ENCODE results near the gene GPS2.

Gene GPS2

DNA sequence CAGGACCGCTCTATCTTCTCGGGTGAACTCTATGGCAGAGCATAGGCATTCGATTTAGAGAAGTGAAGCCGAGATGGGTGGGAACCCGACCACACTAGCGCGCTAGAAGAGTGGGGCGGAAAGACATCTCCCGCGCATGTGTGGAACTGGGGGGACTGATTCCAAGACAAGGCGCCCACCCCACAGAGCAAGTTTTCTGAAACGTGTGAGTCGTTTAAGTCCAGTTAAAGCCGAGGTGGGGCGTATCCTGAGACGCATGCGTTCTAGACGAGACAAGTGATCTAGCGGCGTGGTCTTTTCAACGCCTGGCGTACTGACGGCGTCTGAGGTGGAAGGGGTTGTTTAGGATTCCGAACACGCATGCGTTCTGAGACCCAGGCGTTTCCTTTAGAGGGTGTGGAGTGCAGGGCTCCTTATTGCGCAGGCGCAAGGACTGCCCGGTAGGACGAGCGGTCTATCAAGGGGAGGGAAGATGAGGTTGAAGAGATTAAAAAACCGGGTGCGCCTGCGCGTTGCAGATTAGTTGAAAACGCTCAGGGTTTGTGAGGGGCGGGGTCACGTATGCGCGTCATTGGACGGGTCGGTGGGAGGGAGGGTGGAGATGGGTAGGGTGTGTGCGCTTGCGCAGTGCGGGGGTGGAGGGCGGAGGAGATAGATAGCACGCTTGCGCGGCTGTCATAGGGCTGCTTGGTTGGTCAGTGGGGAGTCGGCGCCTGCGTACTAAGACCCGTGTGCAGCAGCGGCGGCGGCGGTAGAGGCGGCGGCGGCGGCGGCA lies 8.1 kb downstream of the GPS2 start, which contains the start of gene EIF5A:
Gene EIF5A, plus strand, starts transcription at position 718 of the 775 bp plus-strand sequence. CDS start 2,008 bp downstream, outside the sequence.
- peak within 1 kb of the TSS; percentile 94 for H4K91ac ChIP-seq (ENCODE audit: low read depth, low read length)
- H3K4ac ChIP-seq (ENCODE audit: low read depth, low read length): peak within 1 kb of the TSS; percentile 80
- H3K9me3 ChIP-seq (ENCODE audit: insufficient read depth, low read depth, low read length): no peaks in the 10 kb centered on the region
- peak within 1 kb of the TSS; percentile 99 for H3K4me3 ChIP-seq (ENCODE audit: low read depth, low read length)
- H3K4me2 ChIP-seq (ENCODE audit: low read length): peak within 1 kb of the TSS; percentile 97
- H2BK5ac ChIP-seq (ENCODE audit: low read depth, low read length, poor library complexity): peak within 1 kb of the TSS; percentile 95
- H2BK12ac ChIP-seq (ENCODE audit: low read length): no peak within 1 kb of the TSS
- peak within 1 kb of the TSS; percentile 97 for H3K14ac ChIP-seq (ENCODE audit: low read length)
- H3K79me1 ChIP-seq (ENCODE audit: low read length): peaks cover 16% of the 10 kb centered on the region
- H3K27ac ChIP-seq (ENCODE audit: low read depth, low read length): peak within 1 kb of the TSS; percentile 90
- WGBS (ENCODE audit: extremely low coverage, insufficient coverage, insufficient read length): no CpG with 5 or more reads among the region's 64 CpGs
- peaks cover 18 to 24% of the 10 kb centered on the region in 2 experiments for H3K36me3 ChIP-seq (ENCODE audit: control insufficient read depth in 1 of 2, insufficient read depth in 2 of 2, low read length in 2 of 2)
- peaks cover 22% of the 10 kb centered on the region for H3K79me2 ChIP-seq (ENCODE audit: control insufficient read depth, insufficient read depth, low read length, poor library complexity)
- H4K8ac ChIP-seq (ENCODE audit: low read depth, low read length): peak within 1 kb of the TSS; percentile 96
- DNase-seq: peak; percentile 100
- H2AFZ ChIP-seq (ENCODE audit: insufficient read depth, low read length, poor library complexity): peak within 1 kb of the TSS; percentile 89
- peak within 1 kb of the TSS; percentile 82 for H2BK120ac ChIP-seq (ENCODE audit: insufficient read depth, low read length, poor library complexity)
- no peak within 1 kb of the TSS for H3K23ac ChIP-seq (ENCODE audit: low read length)
- H3K18ac ChIP-seq (ENCODE audit: low read length): peak within 1 kb of the TSS; percentile 98
- peak within 1 kb of the TSS; percentile 99 for H3K9ac ChIP-seq (ENCODE audit: low read length)
- H3K4me1 ChIP-seq (ENCODE audit: control insufficient read depth in 1 of 2, insufficient read depth in 2 of 2, low read length in 2 of 2): peaks cover 4% of the 10 kb centered on the region in 2 experiments
- peak within 1 kb of the TSS; percentile 93 for H4K12ac ChIP-seq (ENCODE audit: low read depth, low read length)
- H2AK5ac ChIP-seq (ENCODE audit: low read length): peak within 1 kb of the TSS; percentile 98
- no peaks in the 10 kb centered on the region for H3K27me3 ChIP-seq (ENCODE audit: insufficient read depth, low read length)

DNA sequence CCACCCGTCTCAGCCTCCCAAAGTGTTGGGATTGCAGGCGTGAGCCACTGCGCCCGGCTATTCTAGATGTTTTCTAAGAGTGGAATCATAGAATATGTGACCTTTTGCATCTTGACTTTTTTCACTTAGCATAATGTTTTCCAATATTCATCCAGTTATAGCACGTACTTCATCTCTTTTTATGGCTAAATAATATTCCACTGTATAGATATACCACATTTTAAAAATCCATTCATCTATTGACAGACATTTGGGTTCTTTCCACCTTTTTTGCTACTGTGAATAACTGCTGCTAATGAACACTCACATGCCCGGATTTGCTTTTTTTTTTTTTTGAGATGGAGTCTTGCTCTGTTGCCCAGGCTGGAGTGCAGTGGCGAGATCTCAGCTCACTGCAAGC lies 11.0 kb downstream of the GPS2 start:
- no peak overlapping the region for H3K27ac ChIP-seq (ENCODE audit: low read depth, low read length)
- peaks cover 3 to 4% of the 10 kb centered on the region in 2 experiments for H3K4me1 ChIP-seq (ENCODE audit: control insufficient read depth in 1 of 2, insufficient read depth in 2 of 2, low read length in 2 of 2)
- H3K18ac ChIP-seq (ENCODE audit: low read length): no peak overlapping the region
- H3K36me3 ChIP-seq (ENCODE audit: control insufficient read depth in 1 of 2, insufficient read depth in 2 of 2, low read length in 2 of 2): no peaks in the 10 kb centered on the region
- H2BK5ac ChIP-seq (ENCODE audit: low read depth, low read length, poor library complexity): no peak overlapping the region
- no peaks in the 10 kb centered on the region for H3K9me3 ChIP-seq (ENCODE audit: insufficient read depth, low read depth, low read length)
- H3K4ac ChIP-seq (ENCODE audit: low read depth, low read length): no peak overlapping the region
- WGBS (ENCODE audit: extremely low coverage, insufficient coverage, insufficient read length): no CpG with 5 or more reads among the region's 7 CpGs
- H2AFZ ChIP-seq (ENCODE audit: insufficient read depth, low read length, poor library complexity): no peak overlapping the region
- H3K4me3 ChIP-seq (ENCODE audit: low read depth, low read length): no peak overlapping the region
- no peaks in the 10 kb centered on the region for H3K27me3 ChIP-seq (ENCODE audit: insufficient read depth, low read length)
- H2AK5ac ChIP-seq (ENCODE audit: low read length): no peak overlapping the region
- H2BK12ac ChIP-seq (ENCODE audit: low read length): no peak overlapping the region
- peaks cover 17% of the 10 kb centered on the region for H3K79me2 ChIP-seq (ENCODE audit: control insufficient read depth, insufficient read depth, low read length, poor library complexity)
- no peak for DNase-seq
- no peak overlapping the region for H4K12ac ChIP-seq (ENCODE audit: low read depth, low read length)
- no peak overlapping the region for H3K9ac ChIP-seq (ENCODE audit: low read length)
- no peak overlapping the region for H3K23ac ChIP-seq (ENCODE audit: low read length)
- no peak overlapping the region for H2BK120ac ChIP-seq (ENCODE audit: insufficient read depth, low read length, poor library complexity)
- H3K4me2 ChIP-seq (ENCODE audit: low read length): no peak overlapping the region
- no peak overlapping the region for H4K8ac ChIP-seq (ENCODE audit: low read depth, low read length)
- H3K14ac ChIP-seq (ENCODE audit: low read length): no peak overlapping the region
- H3K79me1 ChIP-seq (ENCODE audit: low read length): peaks cover 16% of the 10 kb centered on the region
- no peak overlapping the region for H4K91ac ChIP-seq (ENCODE audit: low read depth, low read length)

DNA sequence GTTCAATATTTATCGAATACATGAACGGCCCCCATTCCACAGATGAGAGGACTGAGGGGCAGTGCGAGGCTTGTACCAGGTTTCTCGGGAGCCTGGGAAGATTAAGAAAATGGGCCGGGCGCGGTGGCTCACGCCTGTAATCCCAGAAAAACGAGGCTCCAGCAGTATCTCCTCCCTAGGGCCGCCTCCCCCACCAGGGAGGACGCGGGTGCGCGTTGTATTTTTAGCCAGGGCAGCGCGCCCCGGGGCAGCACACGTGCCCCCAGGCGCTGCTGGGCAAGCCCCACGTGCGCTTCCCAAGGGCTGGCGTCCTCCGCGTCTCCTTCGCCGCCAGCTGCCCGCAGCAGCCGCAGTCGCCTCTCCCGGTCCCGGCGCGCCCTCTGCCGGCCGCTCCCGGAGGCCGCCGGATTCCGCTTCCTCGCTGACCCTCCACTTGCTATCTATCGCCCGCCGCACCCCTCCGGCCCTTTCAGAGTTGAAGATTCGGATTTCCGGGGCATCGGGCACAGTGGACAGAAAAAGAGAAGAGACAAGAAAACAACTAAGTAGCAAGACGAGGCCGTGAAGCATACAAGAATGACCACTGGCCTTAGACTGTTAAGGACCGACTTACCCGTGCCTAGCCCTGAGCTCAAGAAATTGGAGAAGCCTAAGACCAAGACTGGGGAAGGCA lies 18.8 kb downstream of the GPS2 start:
- H3K79me1 ChIP-seq (ENCODE audit: low read length): no peaks in the 10 kb centered on the region
- no peak overlapping the region for H4K8ac ChIP-seq (ENCODE audit: low read depth, low read length)
- H3K23ac ChIP-seq (ENCODE audit: low read length): peak overlapping the region; percentile 29
- no peak overlapping the region for H2AFZ ChIP-seq (ENCODE audit: insufficient read depth, low read length, poor library complexity)
- H4K91ac ChIP-seq (ENCODE audit: low read depth, low read length): no peak overlapping the region
- H3K4me2 ChIP-seq (ENCODE audit: low read length): peak overlapping the region; percentile 45
- H2BK120ac ChIP-seq (ENCODE audit: insufficient read depth, low read length, poor library complexity): no peak overlapping the region
- no peak overlapping the region for H3K9ac ChIP-seq (ENCODE audit: low read length)
- H3K4me1 ChIP-seq (ENCODE audit: control insufficient read depth in 1 of 2, insufficient read depth in 2 of 2, low read length in 2 of 2): peaks cover 4 to 8% of the 10 kb centered on the region in 2 experiments
- H3K9me3 ChIP-seq (ENCODE audit: insufficient read depth, low read depth, low read length): peaks cover 5% of the 10 kb centered on the region
- no peak overlapping the region for H3K14ac ChIP-seq (ENCODE audit: low read length)
- H2AK5ac ChIP-seq (ENCODE audit: low read length): no peak overlapping the region
- H3K27me3 ChIP-seq (ENCODE audit: insufficient read depth, low read length): peaks cover 21% of the 10 kb centered on the region
- no peak overlapping the region for H3K18ac ChIP-seq (ENCODE audit: low read length)
- no peak overlapping the region for H2BK5ac ChIP-seq (ENCODE audit: low read depth, low read length, poor library complexity)
- H3K4ac ChIP-seq (ENCODE audit: low read depth, low read length): no peak overlapping the region
- no peak overlapping the region for H2BK12ac ChIP-seq (ENCODE audit: low read length)
- H3K27ac ChIP-seq (ENCODE audit: low read depth, low read length): no peak overlapping the region
- no peak overlapping the region for H4K12ac ChIP-seq (ENCODE audit: low read depth, low read length)
- no peaks in the 10 kb centered on the region for H3K79me2 ChIP-seq (ENCODE audit: control insufficient read depth, insufficient read depth, low read length, poor library complexity)
- H3K36me3 ChIP-seq (ENCODE audit: control insufficient read depth in 1 of 2, insufficient read depth in 2 of 2, low read length in 2 of 2): no peaks in the 10 kb centered on the region
- H3K4me3 ChIP-seq (ENCODE audit: low read depth, low read length): no peak overlapping the region
- no CpG with 5 or more reads among the region's 51 CpGs for WGBS (ENCODE audit: extremely low coverage, insufficient coverage, insufficient read length)
- DNase-seq: peak; percentile 88 to 94

DNA sequence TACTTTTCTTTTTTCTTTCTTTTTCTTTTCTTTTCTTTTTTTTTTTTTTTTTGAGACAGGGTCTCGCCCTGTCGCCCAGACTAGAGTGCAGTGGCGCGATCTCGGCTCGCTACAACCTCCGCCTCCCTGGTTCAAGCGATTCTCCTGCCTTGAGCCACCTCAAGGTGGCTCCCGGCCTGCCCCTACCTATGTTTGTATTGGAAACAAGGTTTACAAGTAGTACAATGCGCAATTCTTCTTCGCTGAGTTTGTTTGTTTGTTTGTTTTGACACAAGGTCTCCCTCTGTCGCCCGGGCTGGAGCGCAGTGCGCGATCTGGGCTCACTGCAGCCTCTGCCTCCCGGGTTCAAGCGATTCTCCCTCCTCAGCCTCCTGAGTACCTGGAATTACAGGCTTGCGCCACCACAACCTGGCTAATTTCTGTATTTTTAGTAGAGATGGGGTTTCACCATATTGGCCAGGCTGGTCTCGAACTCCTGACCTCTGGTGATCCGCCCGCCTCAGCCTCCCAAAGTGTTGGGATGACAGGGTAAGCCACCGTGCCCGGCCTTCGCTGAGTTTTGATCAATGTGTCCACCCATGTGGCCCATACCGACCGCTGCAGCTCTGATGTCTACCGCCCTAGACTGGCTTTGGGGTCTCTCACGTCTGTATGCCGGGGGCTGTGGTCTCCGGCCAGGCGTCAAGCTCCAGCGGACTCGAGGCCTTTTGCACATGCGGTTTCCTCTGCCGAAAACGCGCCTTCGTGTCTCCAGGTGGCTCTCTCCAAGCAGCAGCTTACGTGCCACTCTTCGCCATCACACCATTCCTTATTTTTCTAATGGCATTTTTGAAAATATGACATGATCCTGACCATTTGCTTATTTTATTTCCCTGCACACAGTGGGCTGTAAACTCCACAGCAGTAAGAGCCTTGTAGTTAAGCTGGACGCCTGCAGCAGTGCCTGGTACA lies 19.7 kb downstream of the GPS2 start:
- H4K8ac ChIP-seq (ENCODE audit: low read depth, low read length): no peak overlapping the region
- H2AK5ac ChIP-seq (ENCODE audit: low read length): no peak overlapping the region
- no peaks in the 10 kb centered on the region for H3K79me1 ChIP-seq (ENCODE audit: low read length)
- H4K91ac ChIP-seq (ENCODE audit: low read depth, low read length): no peak overlapping the region
- peaks cover 4 to 8% of the 10 kb centered on the region in 2 experiments for H3K4me1 ChIP-seq (ENCODE audit: control insufficient read depth in 1 of 2, insufficient read depth in 2 of 2, low read length in 2 of 2)
- H3K36me3 ChIP-seq (ENCODE audit: control insufficient read depth in 1 of 2, insufficient read depth in 2 of 2, low read length in 2 of 2): no peaks in the 10 kb centered on the region
- no peak overlapping the region for H2BK120ac ChIP-seq (ENCODE audit: insufficient read depth, low read length, poor library complexity)
- no peak overlapping the region for H2BK12ac ChIP-seq (ENCODE audit: low read length)
- H2AFZ ChIP-seq (ENCODE audit: insufficient read depth, low read length, poor library complexity): no peak overlapping the region
- H2BK5ac ChIP-seq (ENCODE audit: low read depth, low read length, poor library complexity): no peak overlapping the region
- no CpG with 5 or more reads among the region's 42 CpGs for WGBS (ENCODE audit: extremely low coverage, insufficient coverage, insufficient read length)
- H3K14ac ChIP-seq (ENCODE audit: low read length): no peak overlapping the region
- no peak overlapping the region for H4K12ac ChIP-seq (ENCODE audit: low read depth, low read length)
- no peak overlapping the region for H3K4ac ChIP-seq (ENCODE audit: low read depth, low read length)
- H3K4me2 ChIP-seq (ENCODE audit: low read length): peak overlapping the region; percentile 45
- peaks cover 21% of the 10 kb centered on the region for H3K27me3 ChIP-seq (ENCODE audit: insufficient read depth, low read length)
- no peak overlapping the region for H3K23ac ChIP-seq (ENCODE audit: low read length)
- H3K9me3 ChIP-seq (ENCODE audit: insufficient read depth, low read depth, low read length): peaks cover 5% of the 10 kb centered on the region
- H3K79me2 ChIP-seq (ENCODE audit: control insufficient read depth, insufficient read depth, low read length, poor library complexity): no peaks in the 10 kb centered on the region
- no peak overlapping the region for H3K9ac ChIP-seq (ENCODE audit: low read length)
- H3K27ac ChIP-seq (ENCODE audit: low read depth, low read length): no peak overlapping the region
- peak; percentile 33 to 62 for DNase-seq
- no peak overlapping the region for H3K18ac ChIP-seq (ENCODE audit: low read length)
- H3K4me3 ChIP-seq (ENCODE audit: low read depth, low read length): no peak overlapping the region

Data from trophoblast cell (in vitro differentiated cells and primary cell).